Testis (tissue), 2 donors: ENCODE data around the gene MS4A8.

Experiments
- POLR2A ChIP-seq: fragments of 450-650 bp; IDR thresholded peaks from one replicate; pipeline ENCODE4 v1.6.1; 2017; ENCODE audit warnings: antibody characterized with exemption, mild to moderate bottlenecking, moderate library complexity
- TF ChIP-seq, protein P1 (sequence below), 3 experiments: fragments of 450-650 bp in 2 of 3; fragments of 200-600 bp in 1 of 3; sonication (generic) in 1 of 3; IDR thresholded peaks; one replicate each; pipeline ENCODE4 v1.5.1; 2016 to 2019; ENCODE audit warnings: antibody characterized with exemption in 3 of 3, mild to moderate bottlenecking in 2 of 3, moderate library complexity in 1 of 3

GRCh38 chr11:60680455-60681119 lies 18.8 kb upstream of the MS4A8 start:
- TF ChIP-seq, protein P1, sequence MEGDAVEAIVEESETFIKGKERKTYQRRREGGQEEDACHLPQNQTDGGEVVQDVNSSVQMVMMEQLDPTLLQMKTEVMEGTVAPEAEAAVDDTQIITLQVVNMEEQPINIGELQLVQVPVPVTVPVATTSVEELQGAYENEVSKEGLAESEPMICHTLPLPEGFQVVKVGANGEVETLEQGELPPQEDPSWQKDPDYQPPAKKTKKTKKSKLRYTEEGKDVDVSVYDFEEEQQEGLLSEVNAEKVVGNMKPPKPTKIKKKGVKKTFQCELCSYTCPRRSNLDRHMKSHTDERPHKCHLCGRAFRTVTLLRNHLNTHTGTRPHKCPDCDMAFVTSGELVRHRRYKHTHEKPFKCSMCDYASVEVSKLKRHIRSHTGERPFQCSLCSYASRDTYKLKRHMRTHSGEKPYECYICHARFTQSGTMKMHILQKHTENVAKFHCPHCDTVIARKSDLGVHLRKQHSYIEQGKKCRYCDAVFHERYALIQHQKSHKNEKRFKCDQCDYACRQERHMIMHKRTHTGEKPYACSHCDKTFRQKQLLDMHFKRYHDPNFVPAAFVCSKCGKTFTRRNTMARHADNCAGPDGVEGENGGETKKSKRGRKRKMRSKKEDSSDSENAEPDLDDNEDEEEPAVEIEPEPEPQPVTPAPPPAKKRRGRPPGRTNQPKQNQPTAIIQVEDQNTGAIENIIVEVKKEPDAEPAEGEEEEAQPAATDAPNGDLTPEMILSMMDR (IDR thresholded peaks at IDR 0.05) = no peak
- TF ChIP-seq POLR2A = no peak
